ENCODE results near the gene MNX1. TPM values are rescaled to one million over a fixed set of nuclear protein-coding genes. Genes with fewer than 3 reads are reported as not detected.

Gene MNX1
- total RNA-seq, 2 experiments from 2014 or later, result 4.4 to 4.7 TPM

DNA sequence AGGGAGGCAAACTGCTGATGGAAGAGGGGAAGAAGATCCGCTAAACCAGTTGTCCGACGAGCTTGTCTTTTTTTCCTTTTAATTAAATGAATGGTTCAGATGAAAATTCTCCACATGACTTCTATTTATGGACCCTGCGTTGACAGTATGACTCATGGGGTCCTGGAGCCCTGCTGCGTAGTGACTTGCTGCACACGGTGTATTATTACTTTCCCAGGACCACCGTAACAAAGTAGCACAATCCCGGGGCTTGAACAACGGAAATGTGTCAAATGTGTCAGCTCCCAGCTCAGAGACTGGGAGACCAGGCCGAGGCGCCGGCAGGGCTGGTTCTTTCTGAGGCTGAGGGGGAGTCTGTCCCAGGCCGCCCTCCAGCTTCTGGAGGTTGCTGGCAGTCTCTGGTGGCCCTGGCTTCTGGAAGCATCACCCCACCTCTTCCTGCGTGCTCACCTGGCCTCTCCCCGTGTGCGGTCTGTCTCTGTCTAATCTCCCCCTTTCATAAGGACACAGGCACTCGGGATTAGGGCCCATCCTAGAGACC lies 33.8 kb upstream of the MNX1 start:
- no peaks in the 10 kb centered on the region for H3K9me3 ChIP-seq (ENCODE audit: low read length)

DNA sequence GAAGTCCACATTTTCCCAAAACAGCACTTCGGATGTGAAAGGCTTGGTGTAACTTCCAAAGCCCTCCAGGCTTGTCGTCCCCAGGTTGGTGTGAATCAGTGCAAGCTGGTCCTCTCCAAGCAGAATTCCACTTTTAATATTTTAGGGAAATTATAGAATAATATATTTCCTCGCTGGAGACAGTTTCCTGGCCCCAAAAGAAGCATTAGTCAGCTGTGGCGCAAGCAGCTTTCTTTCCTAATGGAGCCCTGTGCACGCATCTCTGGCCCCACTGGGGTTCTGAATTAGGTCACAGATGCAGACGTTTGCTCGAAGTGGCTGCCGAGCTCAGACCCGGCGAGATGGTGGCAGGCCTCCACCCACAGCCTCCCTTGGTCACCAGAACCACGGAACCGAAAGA lies 33.3 kb upstream of the MNX1 start:
- no peak overlapping the region for H2AFZ ChIP-seq (ENCODE audit: low read length)
- CTCF ChIA-PET (ENCODE audit: unreplicated experiment), result no interaction called here
- TF ChIP-seq, protein P1, sequence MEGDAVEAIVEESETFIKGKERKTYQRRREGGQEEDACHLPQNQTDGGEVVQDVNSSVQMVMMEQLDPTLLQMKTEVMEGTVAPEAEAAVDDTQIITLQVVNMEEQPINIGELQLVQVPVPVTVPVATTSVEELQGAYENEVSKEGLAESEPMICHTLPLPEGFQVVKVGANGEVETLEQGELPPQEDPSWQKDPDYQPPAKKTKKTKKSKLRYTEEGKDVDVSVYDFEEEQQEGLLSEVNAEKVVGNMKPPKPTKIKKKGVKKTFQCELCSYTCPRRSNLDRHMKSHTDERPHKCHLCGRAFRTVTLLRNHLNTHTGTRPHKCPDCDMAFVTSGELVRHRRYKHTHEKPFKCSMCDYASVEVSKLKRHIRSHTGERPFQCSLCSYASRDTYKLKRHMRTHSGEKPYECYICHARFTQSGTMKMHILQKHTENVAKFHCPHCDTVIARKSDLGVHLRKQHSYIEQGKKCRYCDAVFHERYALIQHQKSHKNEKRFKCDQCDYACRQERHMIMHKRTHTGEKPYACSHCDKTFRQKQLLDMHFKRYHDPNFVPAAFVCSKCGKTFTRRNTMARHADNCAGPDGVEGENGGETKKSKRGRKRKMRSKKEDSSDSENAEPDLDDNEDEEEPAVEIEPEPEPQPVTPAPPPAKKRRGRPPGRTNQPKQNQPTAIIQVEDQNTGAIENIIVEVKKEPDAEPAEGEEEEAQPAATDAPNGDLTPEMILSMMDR (conservative IDR thresholded peaks at IDR 0.05; ENCODE audit: low read length), result no peak
- TF ChIP-seq EZH2phosphoT487 (IDR thresholded peaks at IDR 0.05; ENCODE audit: borderline replicate concordance, low read depth, low read length), result no peak
- POLR2A ChIA-PET, result no interaction called here
- H3K4me2 ChIP-seq (ENCODE audit: low read length), result no peak overlapping the region
- no peak for DNase-seq (ENCODE audit: low spot score)
- BruUV-seq (replicated peaks), result no TSS peak
- no peak overlapping the region for H3K4me3 ChIP-seq (ENCODE audit: low read depth, low read length, poor library complexity, severe bottlenecking)
- H4K20me1 ChIP-seq (ENCODE audit: insufficient read depth, low read length), result no peaks in the 10 kb centered on the region
- no peaks in the 10 kb centered on the region for H3K36me3 ChIP-seq (ENCODE audit: insufficient read depth, low read length)
- no peaks in the 10 kb centered on the region for H3K9me2 ChIP-seq (ENCODE audit: insufficient read depth, low read length)
- no peak overlapping the region for H3K27ac ChIP-seq (ENCODE audit: low read depth, low read length, poor library complexity, severe bottlenecking)
- H3K79me2 ChIP-seq (ENCODE audit: insufficient read depth, low read depth, low read length), result no peaks in the 10 kb centered on the region
- H3K9me3 ChIP-seq (ENCODE audit: low read length), result no peaks in the 10 kb centered on the region
- intact Hi-C loops (cut with micrococcal nuclease; ENCODE audit: unreplicated experiment), result no loop called here
- H3K4me1 ChIP-seq (ENCODE audit: insufficient read depth, low read length, poor library complexity, severe bottlenecking), result no peaks in the 10 kb centered on the region

More for the DNA sequence above, 33.8 kb upstream of the MNX1 start:
- no peaks in the 10 kb centered on the region for H3K79me2 ChIP-seq (ENCODE audit: insufficient read depth, low read depth, low read length)
- H3K36me3 ChIP-seq (ENCODE audit: insufficient read depth, low read length), result no peaks in the 10 kb centered on the region
- H3K4me3 ChIP-seq (ENCODE audit: low read depth, low read length, poor library complexity, severe bottlenecking), result no peak overlapping the region
- no TSS peak for BruUV-seq (replicated peaks)
- no peaks in the 10 kb centered on the region for H4K20me1 ChIP-seq (ENCODE audit: insufficient read depth, low read length)
- ChIA-PET POLR2A (no interaction called here), CTCF (ENCODE audit: unreplicated experiment) (no interaction called here)
- DNase-seq (ENCODE audit: low spot score), result no peak
- no peaks in the 10 kb centered on the region for H3K9me2 ChIP-seq (ENCODE audit: insufficient read depth, low read length)
- H3K4me2 ChIP-seq (ENCODE audit: low read length), result no peak overlapping the region
- no peak for TF ChIP-seq EZH2phosphoT487 (IDR thresholded peaks at IDR 0.05; ENCODE audit: borderline replicate concordance, low read depth, low read length)
- TF ChIP-seq, protein P1 (conservative IDR thresholded peaks at IDR 0.05; ENCODE audit: low read length), result no peak
- intact Hi-C loops (cut with micrococcal nuclease; ENCODE audit: unreplicated experiment), result no loop called here
- no peak overlapping the region for H3K27ac ChIP-seq (ENCODE audit: low read depth, low read length, poor library complexity, severe bottlenecking)
- H2AFZ ChIP-seq (ENCODE audit: low read length), result no peak overlapping the region
- no peaks in the 10 kb centered on the region for H3K4me1 ChIP-seq (ENCODE audit: insufficient read depth, low read length, poor library complexity, severe bottlenecking)

DNA sequence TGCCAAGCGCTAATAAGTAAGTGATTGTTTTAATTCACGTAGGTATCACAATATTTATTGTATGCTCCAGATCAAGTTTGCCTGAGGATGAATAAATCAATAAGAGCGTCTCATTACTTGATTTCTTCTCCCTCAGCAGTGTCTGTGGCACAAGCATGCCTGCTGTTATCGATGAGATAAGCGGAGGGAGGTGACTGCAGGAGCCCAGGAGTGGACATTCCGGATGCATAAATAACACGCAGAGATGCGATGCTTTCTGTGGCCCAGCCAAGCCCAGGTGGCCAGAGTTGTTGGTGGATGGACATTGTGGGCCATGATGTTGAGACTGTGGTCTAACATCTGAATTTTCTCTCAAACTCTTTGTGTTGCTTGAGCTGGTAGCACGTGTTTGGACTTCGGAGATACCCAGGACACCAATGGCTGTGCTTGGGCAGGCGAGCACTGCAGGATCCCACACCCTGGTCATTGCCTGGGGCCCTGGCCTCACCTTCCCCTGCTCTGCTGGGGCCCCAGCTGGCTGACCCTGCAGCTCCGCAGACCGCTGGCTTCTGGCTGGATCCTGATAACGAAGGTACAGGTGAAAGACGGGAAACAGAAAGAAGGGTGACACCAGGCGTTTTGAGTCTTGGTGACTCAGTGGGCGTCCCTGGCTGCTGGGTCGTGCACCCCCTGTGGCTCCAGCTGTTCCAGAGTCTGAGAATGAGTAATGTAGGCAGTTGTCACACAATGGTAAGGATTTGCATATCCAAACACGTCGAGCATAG lies 31.2 kb upstream of the MNX1 start:
- no peak overlapping the region for H2AFZ ChIP-seq (ENCODE audit: low read length)
- no peak overlapping the region for H3K4me3 ChIP-seq (ENCODE audit: low read depth, low read length, poor library complexity, severe bottlenecking)
- H3K4me2 ChIP-seq (ENCODE audit: low read length), result no peak overlapping the region
- no TSS peak for BruUV-seq (replicated peaks)
- H3K4me1 ChIP-seq (ENCODE audit: insufficient read depth, low read length, poor library complexity, severe bottlenecking), result no peaks in the 10 kb centered on the region
- no peaks in the 10 kb centered on the region for H3K36me3 ChIP-seq (ENCODE audit: insufficient read depth, low read length)
- TF ChIP-seq EZH2phosphoT487 (IDR thresholded peaks at IDR 0.05; ENCODE audit: borderline replicate concordance, low read depth, low read length), result no peak
- TF ChIP-seq, protein P1 (conservative IDR thresholded peaks at IDR 0.05; ENCODE audit: low read length), result no peak
- intact Hi-C loops (cut with micrococcal nuclease; ENCODE audit: unreplicated experiment), result no loop called here
- ChIA-PET POLR2A (interaction anchor here (0.6 kb wide), 1 partner anchor 757 kb away, joined by 3 read pairs; no protein-coding TSS in a partner anchor), CTCF (ENCODE audit: unreplicated experiment) (no interaction called here)
- no peaks in the 10 kb centered on the region for H3K9me3 ChIP-seq (ENCODE audit: low read length)
- no peaks in the 10 kb centered on the region for H3K9me2 ChIP-seq (ENCODE audit: insufficient read depth, low read length)
- no peak overlapping the region for H3K27ac ChIP-seq (ENCODE audit: low read depth, low read length, poor library complexity, severe bottlenecking)
- no peaks in the 10 kb centered on the region for H3K79me2 ChIP-seq (ENCODE audit: insufficient read depth, low read depth, low read length)
- no peaks in the 10 kb centered on the region for H4K20me1 ChIP-seq (ENCODE audit: insufficient read depth, low read length)
- DNase-seq (ENCODE audit: low spot score), result no peak

Measured in OCI-LY7 (cell line).